ENCODE data around the gene DCBLD1.

Gene DCBLD1

DNA sequence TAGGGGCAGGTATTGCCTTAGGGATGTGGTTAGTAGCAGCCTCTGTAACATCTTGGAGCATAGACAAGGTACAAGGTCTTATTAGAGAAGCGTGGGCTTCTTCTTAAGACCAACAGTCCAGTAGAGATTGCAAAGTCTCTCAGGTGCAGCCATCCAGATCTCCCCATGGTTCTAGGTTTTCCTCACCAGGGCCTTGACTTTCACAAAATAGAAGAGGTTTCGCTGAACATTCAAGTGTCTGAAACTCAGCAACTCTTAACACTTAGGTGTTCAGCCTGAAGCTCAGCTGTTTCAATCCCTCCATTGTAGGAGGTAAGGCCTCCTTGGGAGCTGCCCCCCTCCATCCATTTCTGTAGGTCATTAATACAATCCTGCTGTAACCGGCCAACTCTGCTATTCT lies 75.5 kb downstream of the DCBLD1 start:
- H3K27ac ChIP-seq: no peak overlapping the region
- TF ChIP-seq CTCF (IDR thresholded peaks at IDR 0.05; ENCODE audit: low read depth, low read length, missing control alignments): no peak
- DNase-seq: no peak
- H3K27me3 ChIP-seq (replicated peaks): no peaks in the 10 kb centered on the region
- in situ Hi-C loops (cut with HindIII; ENCODE audit: low pct_ligation_motif_present, low sequenced_read_pairs): loop anchor here (25.0 kb wide), 1 partner anchor 96 kb away; no protein-coding TSS in a partner anchor
- H3K36me3 ChIP-seq (replicated peaks): peaks cover 7% of the 10 kb centered on the region
- no peak overlapping the region for H3K4me3 ChIP-seq (ENCODE audit: low read depth, low read length)

- Histone ChIP-seq H3K27me3 (replicated peaks) (no peaks in the 10 kb centered on the region), H3K27ac (no peak overlapping the region), H3K36me3 (replicated peaks) (peaks cover 9% of the 10 kb centered on the region), H3K4me3 (ENCODE audit: low read depth, low read length) (no peak overlapping the region)
- in situ Hi-C loops (cut with HindIII; ENCODE audit: low pct_ligation_motif_present, low sequenced_read_pairs): loop anchor here (25.0 kb wide), 1 partner anchor 97 kb away; no protein-coding TSS in a partner anchor
- DNase-seq: no peak
- no peak for TF ChIP-seq CTCF (IDR thresholded peaks at IDR 0.05; ENCODE audit: low read depth, low read length, missing control alignments)
Measured at GRCh38 chr6:117558818-117559217, 76.3 kb downstream of the DCBLD1 start.

DNA sequence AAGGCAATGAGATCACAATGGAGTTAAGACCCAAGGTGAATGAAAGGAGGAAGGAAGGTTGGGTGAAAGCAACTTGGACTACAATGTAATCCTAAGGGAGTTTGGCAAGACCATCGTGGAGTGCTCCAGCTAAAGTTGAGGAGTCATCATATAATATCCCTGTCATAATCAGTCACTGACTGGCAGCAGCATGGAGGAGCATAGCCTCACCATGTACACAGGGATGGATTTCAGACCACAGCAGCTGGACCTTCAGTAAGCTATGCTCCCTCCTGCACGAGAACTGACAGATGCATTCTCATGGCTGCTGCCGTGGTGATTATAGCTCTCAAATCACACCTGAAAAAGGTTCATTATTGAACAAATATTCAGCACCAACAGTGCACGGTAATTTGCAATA lies 76.8 kb downstream of the DCBLD1 start:
- H3K36me3 ChIP-seq (replicated peaks): peaks cover 9% of the 10 kb centered on the region
- no peak for DNase-seq
- no peak for TF ChIP-seq CTCF (IDR thresholded peaks at IDR 0.05; ENCODE audit: low read depth, low read length, missing control alignments)
- H3K27me3 ChIP-seq (replicated peaks): no peaks in the 10 kb centered on the region
- in situ Hi-C loops (cut with HindIII; ENCODE audit: low pct_ligation_motif_present, low sequenced_read_pairs): loop anchor here (25.0 kb wide), 1 partner anchor 97 kb away; no protein-coding TSS in a partner anchor
- H3K27ac ChIP-seq: no peak overlapping the region
- H3K4me3 ChIP-seq (ENCODE audit: low read depth, low read length): no peak overlapping the region

DNA sequence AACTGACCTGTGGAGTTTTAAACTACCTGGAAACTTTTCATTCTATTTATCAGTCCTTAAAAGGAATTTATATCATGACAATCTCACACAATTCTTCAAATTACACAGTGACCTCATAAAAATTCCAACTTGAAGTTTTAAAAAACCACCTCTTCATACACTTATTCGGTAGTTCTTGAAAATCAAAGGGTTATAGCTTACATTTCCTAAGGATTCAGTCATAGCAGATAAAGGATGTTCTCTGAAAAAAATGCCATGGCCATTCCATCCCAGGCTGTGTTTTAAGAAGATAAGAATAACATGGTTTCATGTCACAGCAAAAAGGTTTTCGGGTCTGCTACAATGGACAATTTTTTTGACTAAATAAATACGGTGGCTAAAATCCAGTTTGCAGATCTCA lies 78.7 kb downstream of the DCBLD1 start:
- no peaks in the 10 kb centered on the region for H3K27me3 ChIP-seq (replicated peaks)
- H3K36me3 ChIP-seq (replicated peaks): peaks cover 11% of the 10 kb centered on the region
- peak overlapping the region; percentile 18 for H3K27ac ChIP-seq
- H3K4me3 ChIP-seq (ENCODE audit: low read depth, low read length): no peak overlapping the region
- peak; percentile 51 for DNase-seq
- TF ChIP-seq CTCF (IDR thresholded peaks at IDR 0.05; ENCODE audit: low read depth, low read length, missing control alignments): no peak
- in situ Hi-C loops (cut with HindIII; ENCODE audit: low pct_ligation_motif_present, low sequenced_read_pairs): loop anchor here (25.0 kb wide), 1 partner anchor 99 kb away; no protein-coding TSS in a partner anchor

GRCh38 chr6:117564681-117565080 lies 82.2 kb downstream of the DCBLD1 start:
- Histone ChIP-seq H3K36me3 (replicated peaks) (peaks cover 16% of the 10 kb centered on the region), H3K27me3 (replicated peaks) (no peaks in the 10 kb centered on the region), H3K4me3 (ENCODE audit: low read depth, low read length) (no peak overlapping the region), H3K27ac (no peak overlapping the region)
- DNase-seq: no peak
- in situ Hi-C loops (cut with HindIII; ENCODE audit: low pct_ligation_motif_present, low sequenced_read_pairs): loop anchor here (25.0 kb wide), 1 partner anchor 102 kb away; no protein-coding TSS in a partner anchor
- TF ChIP-seq CTCF (IDR thresholded peaks at IDR 0.05; ENCODE audit: low read depth, low read length, missing control alignments): no peak

DNA sequence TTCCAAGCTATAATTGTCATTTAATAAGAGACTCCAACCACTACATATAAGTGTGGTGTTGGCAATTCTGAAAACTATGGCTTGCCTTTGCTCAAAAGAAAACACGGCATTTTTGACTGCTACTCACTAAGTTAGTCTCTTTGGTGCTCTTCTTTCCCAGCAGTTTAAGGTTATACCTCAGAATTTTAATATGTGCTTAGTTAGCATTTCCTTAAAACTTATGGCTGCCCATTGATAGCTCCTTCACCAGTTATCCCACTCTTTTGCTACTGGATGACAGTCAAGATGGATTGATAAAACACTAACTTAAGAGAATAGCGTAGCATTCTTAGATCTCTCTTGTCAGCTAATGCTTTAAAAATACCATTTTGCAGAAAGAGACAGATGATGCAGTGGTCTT lies 85.8 kb downstream of the DCBLD1 start:
- Histone ChIP-seq H3K27me3 (replicated peaks) (no peaks in the 10 kb centered on the region), H3K4me3 (ENCODE audit: low read depth, low read length) (no peak overlapping the region), H3K36me3 (replicated peaks) (peaks cover 22% of the 10 kb centered on the region), H3K27ac (no peak overlapping the region)
- DNase-seq: no peak
- no peak for TF ChIP-seq CTCF (IDR thresholded peaks at IDR 0.05; ENCODE audit: low read depth, low read length, missing control alignments)
- in situ Hi-C loops (cut with HindIII; ENCODE audit: low pct_ligation_motif_present, low sequenced_read_pairs): loop anchor here (25.0 kb wide), 1 partner anchor 106 kb away; no protein-coding TSS in a partner anchor
